ENCODE results near the gene PSPC1.

DNA sequence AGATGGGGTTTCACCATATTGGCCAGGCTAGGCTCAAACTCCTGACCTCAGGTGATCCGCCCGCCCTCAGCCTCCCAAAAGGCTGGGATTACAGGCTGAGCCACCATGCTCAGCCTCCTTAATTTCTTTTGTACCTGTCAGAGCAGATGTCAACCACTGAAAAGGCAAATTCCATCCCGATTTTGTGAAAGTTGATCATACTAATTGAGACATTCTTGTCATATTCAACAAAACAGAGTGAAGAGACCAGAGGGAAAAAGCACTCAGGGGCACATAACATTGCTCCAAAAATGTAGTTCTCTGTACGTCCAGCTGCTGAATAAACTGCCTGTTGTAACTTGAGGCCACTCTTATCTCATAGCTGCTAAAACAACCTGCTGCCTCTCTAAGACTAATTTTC is 27.4 kb upstream of the PSPC1 start:
- TF ChIP-seq CTCF (conservative IDR thresholded peaks at IDR 0.05): no peak
- TF ChIP-seq EZH2 (IDR thresholded peaks at IDR 0.05; ENCODE audit: low read depth): no peak
